Astrocyte (in vitro differentiated cells and primary cell): Measurements from ENCODE around the gene MAP3K20.

Experiments
- EZH2 ChIP-seq: IDR thresholded peaks from 2 replicates; pipeline ENCODE4 v1.6.1; 2012; ENCODE audit warnings: mild to moderate bottlenecking, low read length, inconsistent platforms; ENCODE audit not compliant: insufficient read depth
- TF ChIP-seq, protein P1 (sequence below): IDR thresholded peaks from 2 replicates; pipeline ENCODE4 v1.5.1; 2011; ENCODE audit warnings: low read depth, mild to moderate bottlenecking, inconsistent platforms, low read length, moderate library complexity; ENCODE audit not compliant: insufficient read depth

DNA sequence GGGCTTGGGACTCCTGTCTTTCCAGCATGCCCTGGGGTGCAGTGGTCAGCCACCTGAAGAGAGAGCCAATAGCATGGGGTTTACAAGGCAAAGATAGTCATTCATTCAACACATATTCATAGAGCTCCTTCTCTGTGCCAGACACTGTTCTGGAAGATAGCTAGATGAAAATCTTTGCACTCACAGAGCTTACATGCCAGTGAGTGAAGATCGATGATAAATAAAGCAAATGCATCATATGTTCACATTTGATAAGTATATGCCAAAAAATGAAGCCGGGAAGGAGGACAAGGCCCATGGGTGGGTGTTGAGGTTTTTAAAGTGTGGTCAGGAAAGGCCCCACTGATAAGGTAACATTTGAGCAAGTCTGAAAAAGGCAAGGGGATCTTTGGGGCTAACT, 148.2 kb downstream of the MAP3K20 start:
- TF ChIP-seq EZH2, result no peak
- TF ChIP-seq, protein P1, sequence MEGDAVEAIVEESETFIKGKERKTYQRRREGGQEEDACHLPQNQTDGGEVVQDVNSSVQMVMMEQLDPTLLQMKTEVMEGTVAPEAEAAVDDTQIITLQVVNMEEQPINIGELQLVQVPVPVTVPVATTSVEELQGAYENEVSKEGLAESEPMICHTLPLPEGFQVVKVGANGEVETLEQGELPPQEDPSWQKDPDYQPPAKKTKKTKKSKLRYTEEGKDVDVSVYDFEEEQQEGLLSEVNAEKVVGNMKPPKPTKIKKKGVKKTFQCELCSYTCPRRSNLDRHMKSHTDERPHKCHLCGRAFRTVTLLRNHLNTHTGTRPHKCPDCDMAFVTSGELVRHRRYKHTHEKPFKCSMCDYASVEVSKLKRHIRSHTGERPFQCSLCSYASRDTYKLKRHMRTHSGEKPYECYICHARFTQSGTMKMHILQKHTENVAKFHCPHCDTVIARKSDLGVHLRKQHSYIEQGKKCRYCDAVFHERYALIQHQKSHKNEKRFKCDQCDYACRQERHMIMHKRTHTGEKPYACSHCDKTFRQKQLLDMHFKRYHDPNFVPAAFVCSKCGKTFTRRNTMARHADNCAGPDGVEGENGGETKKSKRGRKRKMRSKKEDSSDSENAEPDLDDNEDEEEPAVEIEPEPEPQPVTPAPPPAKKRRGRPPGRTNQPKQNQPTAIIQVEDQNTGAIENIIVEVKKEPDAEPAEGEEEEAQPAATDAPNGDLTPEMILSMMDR, result no peak
